Esophagus squamous epithelium (tissue), 5 donors: ENCODE data around the gene FILIP1L. TPM values are rescaled to one million over a fixed set of nuclear protein-coding genes. Genes with fewer than 3 reads are reported as not detected.
A peak's percentile ranks its signal among the peaks of the same experiment; 100 is the strongest.

Experiments
- DNase-seq: peaks from one replicate; lab custom pipeline; 2025; lab: John Stamatoyannopoulos, UW
- H3K27ac ChIP-seq, 4 donors: fragments of 200-600 bp; sonication (generic); one replicate each; pipeline ENCODE4 v1.5.1; 2016 to 2019; ENCODE audit warnings: mild to moderate bottlenecking in 1 of 4
- H3K27me3 ChIP-seq, 4 donors: fragments of 200-600 bp; sonication (generic); 1 replicate in 3 of 4; 2 replicates in 1 of 4; pipeline versions ENCODE4 v1.5.1 to v1.6.0; 2017 to 2021; ENCODE audit warnings: antibody characterized with exemption in 1 of 4
- H3K36me3 ChIP-seq, 3 donors: fragments of 200-600 bp; sonication (generic); one replicate each; pipeline ENCODE4 v1.5.1; 2016 to 2019
- H3K4me1 ChIP-seq, 3 donors: fragments of 200-600 bp; sonication (generic); one replicate each; pipeline ENCODE4 v1.5.1; 2017 to 2019
- H3K4me3 ChIP-seq, 4 donors: fragments of 200-600 bp; sonication (generic); 1 replicate in 3 of 4; 2 replicates in 1 of 4; pipeline ENCODE4 v1.5.1; 2016 to 2019; ENCODE audit warnings: mild to moderate bottlenecking in 2 of 4, moderate library complexity in 1 of 4
- H3K9me3 ChIP-seq, 3 donors: fragments of 200-600 bp; sonication (generic); one replicate each; pipeline ENCODE4 v1.5.1; 2016 to 2019
- POLR2A ChIP-seq, 4 donors: fragments of 450-650 bp; IDR thresholded peaks; one replicate each; pipeline ENCODE4 v1.6.1; 2017; ENCODE audit warnings: antibody characterized with exemption in 4 of 4, mild to moderate bottlenecking in 4 of 4, moderate library complexity in 3 of 4
- WGBS, 2 donors: methylation state at CpG; one replicate each; pipeline ENCODE4 v1.1.5; 2018; 5-methylcytosine and 5-hydroxymethylcytosine counted together
- intact Hi-C: fragments of 100-400 bp; cut with DNase I; formaldehyde crosslinking; loops from one replicate; pipeline ENCODE4 v1.15.0; 2022
- total RNA-seq, 4 donors: library from RNA; depleted of rRNA; stranded (reverse); fragments of >200 nt; gene quantifications; one replicate each; pipeline ENCODE4 v1.1.0, GENCODE V29; 2016
- TF ChIP-seq, protein P1 (sequence below), 6 experiments: fragments of 450-650 bp in 4 of 6; fragments of 200-600 bp in 2 of 6; sonication (generic) in 2 of 6; IDR thresholded peaks; one replicate each; pipeline ENCODE4 v1.5.1; 2016 to 2019; ENCODE audit warnings: antibody characterized with exemption in 6 of 6, mild to moderate bottlenecking in 4 of 6, moderate library complexity in 4 of 6
- donor health status: DM: yes; HTN: yes; CAD: no.

FILIP1L gene
- total RNA-seq, 4 donors from 2014 or later: 2.5 to 23.5 (median 10.7) TPM

GRCh38 chr3:99919694-99920093, 194.6 kb downstream of the FILIP1L start:
- intact Hi-C loops: no loop called here
- DNase-seq: no peak
- peaks cover 0 to 30% (median 11%) of the 10 kb centered on the region in 3 donors for H3K4me1 ChIP-seq
- no peaks in the 10 kb centered on the region for H3K9me3 ChIP-seq
- no peak overlapping the region for H3K4me3 ChIP-seq
- peak overlapping the region in 2 of 4 donors; percentile 32 to 52 for H3K27ac ChIP-seq
- no peaks in the 10 kb centered on the region for H3K36me3 ChIP-seq
- TF ChIP-seq POLR2A (IDR thresholded peaks at IDR 0.05): no peak
- TF ChIP-seq, protein P1, sequence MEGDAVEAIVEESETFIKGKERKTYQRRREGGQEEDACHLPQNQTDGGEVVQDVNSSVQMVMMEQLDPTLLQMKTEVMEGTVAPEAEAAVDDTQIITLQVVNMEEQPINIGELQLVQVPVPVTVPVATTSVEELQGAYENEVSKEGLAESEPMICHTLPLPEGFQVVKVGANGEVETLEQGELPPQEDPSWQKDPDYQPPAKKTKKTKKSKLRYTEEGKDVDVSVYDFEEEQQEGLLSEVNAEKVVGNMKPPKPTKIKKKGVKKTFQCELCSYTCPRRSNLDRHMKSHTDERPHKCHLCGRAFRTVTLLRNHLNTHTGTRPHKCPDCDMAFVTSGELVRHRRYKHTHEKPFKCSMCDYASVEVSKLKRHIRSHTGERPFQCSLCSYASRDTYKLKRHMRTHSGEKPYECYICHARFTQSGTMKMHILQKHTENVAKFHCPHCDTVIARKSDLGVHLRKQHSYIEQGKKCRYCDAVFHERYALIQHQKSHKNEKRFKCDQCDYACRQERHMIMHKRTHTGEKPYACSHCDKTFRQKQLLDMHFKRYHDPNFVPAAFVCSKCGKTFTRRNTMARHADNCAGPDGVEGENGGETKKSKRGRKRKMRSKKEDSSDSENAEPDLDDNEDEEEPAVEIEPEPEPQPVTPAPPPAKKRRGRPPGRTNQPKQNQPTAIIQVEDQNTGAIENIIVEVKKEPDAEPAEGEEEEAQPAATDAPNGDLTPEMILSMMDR (IDR thresholded peaks at IDR 0.05): no peak
- H3K27me3 ChIP-seq: no peaks in the 10 kb centered on the region

GRCh38 chr3:99918715-99919114, 195.6 kb downstream of the FILIP1L start:
- no peak overlapping the region for H3K4me3 ChIP-seq
- H3K36me3 ChIP-seq: no peaks in the 10 kb centered on the region
- no peak for DNase-seq
- TF ChIP-seq, protein P1 (IDR thresholded peaks at IDR 0.05): no peak
- TF ChIP-seq POLR2A (IDR thresholded peaks at IDR 0.05): no peak
- no peaks in the 10 kb centered on the region for H3K9me3 ChIP-seq
- peaks cover 0 to 30% (median 11%) of the 10 kb centered on the region in 3 donors for H3K4me1 ChIP-seq
- H3K27me3 ChIP-seq: no peaks in the 10 kb centered on the region
- no peak overlapping the region for H3K27ac ChIP-seq
- intact Hi-C loops: no loop called here

- no peaks in the 10 kb centered on the region for H3K9me3 ChIP-seq
- no peaks in the 10 kb centered on the region for H3K36me3 ChIP-seq
- no peak for DNase-seq
- H3K4me1 ChIP-seq: peaks cover 0 to 22% (median 11%) of the 10 kb centered on the region in 3 donors
- no peaks in the 10 kb centered on the region for H3K27me3 ChIP-seq
- H3K4me3 ChIP-seq: no peak overlapping the region
- no peak overlapping the region for H3K27ac ChIP-seq
- intact Hi-C loops: no loop called here
- no peak for TF ChIP-seq POLR2A (IDR thresholded peaks at IDR 0.05)
- WGBS, 2 donors: 89 to 100% methylated on average over 3 of the region's 3 CpGs
Measured at GRCh38 chr3:99915906-99916432, 198.3 kb downstream of the FILIP1L start.

GRCh38 chr3:99911433-99911832, 202.9 kb downstream of the FILIP1L start:
- Histone ChIP-seq H3K27me3 (no peaks in the 10 kb centered on the region), H3K27ac (no peak overlapping the region), H3K36me3 (no peaks in the 10 kb centered on the region), H3K4me3 (no peak overlapping the region), H3K4me1 (peaks cover 0 to 19% (median 12%) of the 10 kb centered on the region in 3 donors), H3K9me3 (no peaks in the 10 kb centered on the region)
- intact Hi-C loops: no loop called here
- TF ChIP-seq, protein P1 (IDR thresholded peaks at IDR 0.05): no peak
- no peak for TF ChIP-seq POLR2A (IDR thresholded peaks at IDR 0.05)
- no peak for DNase-seq
- 75 to 88% methylated on average over 3 of the region's 3 CpGs for WGBS, 2 donors

DNA sequence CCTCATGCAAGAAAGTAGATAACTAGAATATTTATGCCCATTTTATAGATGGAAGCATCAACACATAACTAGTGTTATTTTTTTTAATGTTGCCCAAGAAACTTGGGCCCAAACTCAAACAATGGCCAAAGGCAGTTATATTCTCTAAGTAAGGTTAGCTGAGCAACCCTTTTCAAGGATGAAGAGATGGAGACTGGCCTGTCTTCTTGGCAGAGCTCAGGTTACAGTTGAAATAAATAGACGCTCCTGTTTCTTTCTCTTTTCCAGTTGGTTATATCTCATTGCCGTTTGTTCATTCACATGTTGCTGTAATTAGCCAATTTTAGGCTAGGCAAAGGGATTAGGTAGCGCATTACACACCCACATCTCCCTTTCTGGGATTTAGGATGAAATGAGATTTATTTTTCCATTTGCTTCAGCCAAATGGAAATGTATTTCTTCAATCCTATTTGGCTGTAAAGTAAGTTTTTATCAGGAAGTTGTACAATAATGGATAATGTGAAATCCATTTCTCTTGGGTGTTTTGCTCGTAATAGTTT, 203.5 kb downstream of the FILIP1L start:
- WGBS, 2 donors: 44 to 69% methylated on average over 4 of the region's 4 CpGs
- H3K4me1 ChIP-seq: peaks cover 0 to 19% (median 12%) of the 10 kb centered on the region in 3 donors
- H3K9me3 ChIP-seq: no peaks in the 10 kb centered on the region
- H3K36me3 ChIP-seq: no peaks in the 10 kb centered on the region
- no peaks in the 10 kb centered on the region for H3K27me3 ChIP-seq
- no peak for TF ChIP-seq POLR2A (IDR thresholded peaks at IDR 0.05)
- TF ChIP-seq, protein P1 (IDR thresholded peaks at IDR 0.05): no peak
- no peak overlapping the region for H3K4me3 ChIP-seq
- intact Hi-C loops: no loop called here
- peak overlapping the region in 1 of 4 donors; percentile 15 for H3K27ac ChIP-seq
- no peak for DNase-seq
